GM12892 (cell line): Measurements from ENCODE around the gene GLYATL1.

Experiments used
- POLR2A ChIP-seq: IDR thresholded peaks from 2 replicates; pipeline ENCODE4 v1.6.1; 2011; ENCODE audit warnings: low read depth, low read length, control low read depth
- POLR2AphosphoS5 ChIP-seq: IDR thresholded peaks from 2 replicates; pipeline ENCODE4 v1.6.1; 2011; ENCODE audit warnings: low read depth, low read length, control low read depth
- TAF1 ChIP-seq: IDR thresholded peaks from 2 replicates; pipeline ENCODE4 v1.6.1; 2011; ENCODE audit warnings: low read depth, mild to moderate bottlenecking, control low read depth, low read length, borderline replicate concordance

GRCh38 chr11:58939277-58939676 lies at the start of gene GLYATL1:
- no peak for TF ChIP-seq POLR2A
- TF ChIP-seq POLR2AphosphoS5: no peak
- TF ChIP-seq TAF1: no peak
